HG03103 (cell line): ENCODE data around the gene NUCB2.
A peak's percentile ranks its signal among the peaks of the same experiment; 100 is the strongest.
"Not testable (repeated sequence)": the region's sequence is repeated elsewhere in the genome, so short reads cannot be mapped to it uniquely, and the experiment has no call there.

Source experiments
- ATAC-seq: cut with Tn5 transposase; IDR thresholded peaks from one replicate; pipeline ENCODE4 v1.9.1; 2021; ENCODE audit warnings: low read depth; ENCODE audit not compliant: unreplicated experiment

The NUCB2 gene

DNA sequence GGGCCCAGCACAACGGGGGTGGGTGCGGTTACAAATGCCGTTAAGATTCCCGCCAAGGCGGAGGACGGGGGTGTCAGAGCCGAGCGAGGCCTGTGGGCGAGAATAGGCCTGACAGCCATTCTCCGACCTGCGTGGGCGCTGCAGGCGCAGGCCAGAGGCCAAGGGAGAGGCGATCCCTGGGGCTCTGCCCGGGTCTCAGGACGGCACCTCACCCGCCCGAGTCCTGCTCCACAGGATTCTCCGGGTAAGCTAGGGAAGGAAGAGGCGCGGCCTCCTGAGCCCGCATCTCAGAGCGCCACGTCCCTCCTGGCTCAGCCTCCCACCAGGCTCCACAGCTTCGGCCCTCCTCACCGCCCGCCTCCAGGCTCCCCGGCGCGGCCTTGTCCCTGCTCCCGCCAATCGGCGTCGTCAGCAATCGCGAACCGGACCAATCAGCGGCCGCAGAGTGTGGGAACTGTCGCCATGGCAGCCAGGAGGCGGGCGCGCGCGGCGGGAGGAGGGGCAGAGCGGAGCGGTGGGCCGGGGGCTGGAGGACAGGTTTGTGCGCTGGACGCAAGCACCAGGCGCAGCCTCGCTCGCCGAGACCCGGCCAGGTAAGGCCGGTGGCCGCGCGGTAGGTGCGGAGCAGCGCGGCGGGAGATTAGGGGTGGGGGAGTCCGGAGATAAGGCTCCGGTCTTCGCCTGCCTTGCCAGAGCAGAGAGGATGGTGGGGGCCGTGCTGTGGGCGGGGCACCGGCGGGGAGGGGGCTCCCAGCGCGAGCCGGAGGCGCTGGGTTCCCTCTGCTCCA lies at the start of gene NUCB2:
Gene NUCB2, plus strand, starts transcription at position 504 of the 788 bp plus-strand sequence. CDS start 18,585 bp downstream, outside the sequence.
- peak; percentile 97 for ATAC-seq

DNA sequence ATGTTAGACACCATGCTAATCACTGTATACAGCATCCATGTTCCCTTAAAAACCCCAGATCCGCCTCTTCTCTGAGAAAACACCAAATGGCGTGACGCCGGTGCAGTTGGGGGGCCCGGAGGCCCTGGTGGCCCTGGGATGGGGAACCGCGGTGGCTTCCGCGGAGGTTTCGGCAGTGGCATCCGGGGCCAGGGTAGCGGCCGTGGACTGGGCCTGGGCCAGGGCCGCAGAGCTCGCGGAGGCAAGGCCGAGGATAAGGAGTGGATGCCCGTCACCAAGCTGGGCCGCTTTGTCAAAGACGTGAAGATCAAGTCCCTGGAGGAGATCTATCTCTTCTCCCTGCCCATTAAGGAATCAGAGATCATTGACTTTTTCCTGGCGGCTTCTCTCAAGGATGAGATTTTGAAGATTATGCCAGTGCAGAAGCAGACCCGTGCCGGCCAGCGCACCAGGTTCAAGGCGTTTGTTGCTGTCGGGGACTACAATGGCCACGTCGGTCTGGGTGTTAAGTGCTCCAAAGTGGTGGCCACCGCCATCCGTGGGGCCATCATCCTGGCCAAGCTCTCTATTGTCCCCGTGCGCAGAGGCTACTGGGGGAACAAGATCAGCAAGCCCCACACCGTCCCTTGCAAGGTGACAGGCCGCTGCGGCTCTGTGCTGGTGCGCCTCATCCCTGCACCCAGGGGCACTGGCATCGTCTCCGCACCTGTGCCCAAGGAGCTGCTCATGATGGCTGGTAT lies 48.2 kb upstream of the NUCB2 start:
- not testable (repeated sequence) for ATAC-seq

DNA sequence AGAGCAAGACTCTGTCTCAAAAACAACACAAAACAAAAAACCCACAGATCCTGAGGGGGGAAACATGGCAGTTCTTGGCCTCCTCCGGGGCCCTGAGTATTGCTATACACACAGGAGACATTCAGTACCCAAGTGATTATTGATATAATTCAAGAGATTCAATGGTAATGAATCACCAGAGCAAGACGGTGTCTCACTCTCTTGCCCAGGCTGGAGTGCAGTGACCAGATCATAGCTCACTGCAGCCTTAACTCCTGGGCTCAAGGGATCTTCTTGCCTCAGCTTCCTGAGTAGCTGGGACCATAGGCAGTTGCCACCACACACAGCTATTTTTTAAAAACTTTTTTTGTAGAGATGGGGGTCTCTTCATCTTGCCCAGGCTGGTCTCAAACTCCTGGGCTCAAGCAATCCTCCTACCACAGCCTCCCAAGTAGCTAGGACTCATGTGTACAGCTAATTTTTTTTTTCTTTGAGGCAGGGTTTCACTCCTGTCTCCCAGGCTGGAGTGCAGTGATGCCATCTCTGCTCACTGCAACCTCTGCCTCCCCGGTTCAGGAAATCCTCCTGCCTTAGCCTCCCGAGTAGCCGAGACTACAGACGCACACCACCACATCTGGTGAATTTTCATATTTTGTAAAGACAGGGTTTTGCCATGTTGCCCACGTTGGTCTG lies 46.9 kb upstream of the NUCB2 start:
- no peak for ATAC-seq

DNA sequence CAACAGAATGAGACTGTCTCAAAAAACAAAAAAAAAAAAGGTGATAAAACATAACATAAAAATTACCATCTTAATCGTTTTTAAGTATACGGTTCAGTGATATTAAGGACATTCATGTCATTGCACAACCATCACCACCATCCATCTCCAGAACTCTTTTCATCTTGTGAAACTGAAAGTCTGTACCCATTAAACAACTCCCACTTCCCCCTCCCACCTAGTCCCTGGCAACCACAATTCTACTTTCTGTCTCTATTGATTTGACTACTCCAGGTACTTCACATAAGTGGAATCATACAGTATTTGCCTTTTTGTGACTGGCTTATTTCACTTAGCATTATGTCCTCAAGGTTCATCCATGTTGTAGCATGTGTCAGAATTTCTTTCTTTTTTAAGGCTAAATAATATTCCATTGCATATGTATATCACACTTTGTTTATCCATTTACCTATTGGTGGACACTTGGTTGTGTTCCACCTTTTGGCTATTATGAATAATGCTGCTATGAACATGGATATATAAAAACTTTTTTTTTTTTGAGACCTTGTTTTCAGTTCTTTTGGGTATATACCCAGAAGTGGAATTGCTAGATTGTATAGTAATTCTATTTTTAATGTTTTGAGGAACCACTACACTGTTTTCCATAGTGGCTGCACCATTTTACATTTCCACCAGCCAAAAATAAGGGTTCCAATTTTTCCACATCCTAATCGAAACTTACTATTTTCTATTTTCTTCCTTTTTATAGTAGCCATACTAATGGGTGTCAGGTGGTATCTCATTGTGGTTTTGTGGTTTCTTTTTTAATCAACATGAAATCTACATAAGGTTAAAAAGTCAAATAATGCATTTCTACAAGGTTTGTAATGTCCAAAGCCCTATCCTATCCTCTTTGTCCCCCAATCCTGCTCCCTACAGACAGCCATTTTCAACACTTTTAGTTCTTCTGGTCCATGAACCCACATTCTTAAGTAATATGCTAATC lies 45.4 kb upstream of the NUCB2 start:
- peak; percentile 88 for ATAC-seq

DNA sequence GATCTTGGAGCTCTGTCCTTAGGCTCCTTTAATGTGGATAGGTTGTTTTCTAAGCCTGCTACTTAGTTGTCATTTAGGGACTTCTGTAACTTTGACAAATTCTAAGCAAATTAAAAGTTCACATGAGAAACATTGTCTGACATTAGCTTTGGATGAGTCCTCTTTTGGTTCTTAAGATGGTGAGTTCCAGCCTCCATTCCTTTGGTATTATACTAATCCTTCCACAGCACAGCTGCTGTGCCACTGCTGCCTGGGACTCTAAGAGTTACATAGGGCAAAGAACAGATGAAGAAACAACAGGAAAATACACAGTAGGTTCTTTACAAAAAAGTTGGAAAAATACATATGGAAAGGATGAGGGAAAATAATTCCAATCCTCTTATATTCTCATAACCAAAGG lies 43.4 kb upstream of the NUCB2 start:
- ATAC-seq: no peak

DNA sequence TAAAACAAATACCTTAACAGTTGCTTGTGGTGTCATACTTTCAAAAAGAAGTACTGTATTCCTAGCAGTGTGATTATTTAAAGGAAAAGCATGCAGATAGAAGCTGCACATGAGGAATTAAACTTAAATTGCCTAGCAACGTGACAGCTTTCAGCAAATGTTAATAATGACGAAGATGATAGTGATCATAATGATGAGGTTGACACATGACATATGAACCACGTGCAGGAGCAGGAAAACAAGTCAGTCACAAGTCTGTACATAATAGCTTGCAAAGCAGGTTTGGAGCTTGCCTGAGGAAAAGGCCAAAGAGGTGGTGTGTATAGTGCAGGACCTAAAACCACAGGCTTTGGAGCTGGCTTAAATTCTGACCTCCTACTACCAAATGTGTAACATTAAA lies 38.2 kb upstream of the NUCB2 start:
- no peak for ATAC-seq

DNA sequence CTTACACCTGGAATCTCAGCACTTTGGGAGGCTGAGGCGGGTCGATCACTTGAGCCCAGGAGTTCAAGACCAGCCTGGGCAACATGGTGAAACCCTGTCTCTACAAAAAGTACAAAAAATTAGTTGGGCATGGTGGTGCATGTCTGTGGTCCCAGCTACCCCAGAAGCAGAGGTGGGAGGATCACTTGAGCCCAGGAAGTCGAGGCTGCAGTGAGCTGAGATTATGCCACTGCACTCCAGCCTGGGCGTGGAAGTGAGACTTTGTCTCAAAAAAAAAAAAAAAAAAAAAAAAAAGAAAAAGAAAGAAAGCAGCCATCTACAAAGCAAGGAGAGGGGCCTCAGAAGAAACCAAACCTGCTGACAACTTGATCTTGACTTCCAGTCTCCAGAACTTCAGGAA lies 36.6 kb upstream of the NUCB2 start:
- not testable (repeated sequence) for ATAC-seq

DNA sequence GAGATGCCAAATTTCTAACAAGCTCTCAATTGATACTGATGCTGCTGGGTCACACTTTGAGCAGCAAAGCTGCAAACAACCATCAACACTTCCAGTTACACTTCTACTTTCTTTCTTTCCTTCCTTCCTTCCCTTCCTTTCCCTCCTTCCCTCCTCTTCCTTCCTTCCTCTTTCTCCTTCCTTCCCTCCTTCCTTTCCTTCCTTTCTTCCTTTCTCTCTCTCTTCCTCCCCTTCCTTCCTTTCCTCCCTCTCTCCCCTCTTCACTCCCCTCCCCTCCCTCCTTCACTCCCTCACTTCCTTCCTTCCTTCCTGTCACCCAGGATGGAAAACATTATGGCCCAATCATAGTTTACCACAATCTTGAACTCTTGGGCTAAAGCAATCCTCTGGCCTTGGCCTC lies 35.8 kb upstream of the NUCB2 start:
- no peak for ATAC-seq

DNA sequence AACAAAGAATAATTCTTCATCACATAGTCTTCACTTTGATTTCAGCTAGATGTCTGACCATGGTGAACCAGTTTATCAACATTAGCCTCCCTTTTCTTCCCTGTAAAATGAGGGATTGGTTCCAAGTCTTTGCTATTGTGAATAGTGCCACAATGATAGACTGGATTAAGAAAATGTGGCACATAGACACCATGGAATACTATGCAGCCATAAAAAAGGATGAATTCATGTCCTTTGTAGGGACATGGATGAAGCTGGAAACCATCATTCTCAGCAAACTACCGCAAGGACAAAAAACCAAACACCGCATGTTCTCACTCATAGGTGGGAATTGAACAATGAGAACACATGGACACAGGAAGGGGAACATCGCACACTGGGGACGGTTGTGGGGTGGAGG lies 33.6 kb upstream of the NUCB2 start:
- not testable (repeated sequence) for ATAC-seq

DNA sequence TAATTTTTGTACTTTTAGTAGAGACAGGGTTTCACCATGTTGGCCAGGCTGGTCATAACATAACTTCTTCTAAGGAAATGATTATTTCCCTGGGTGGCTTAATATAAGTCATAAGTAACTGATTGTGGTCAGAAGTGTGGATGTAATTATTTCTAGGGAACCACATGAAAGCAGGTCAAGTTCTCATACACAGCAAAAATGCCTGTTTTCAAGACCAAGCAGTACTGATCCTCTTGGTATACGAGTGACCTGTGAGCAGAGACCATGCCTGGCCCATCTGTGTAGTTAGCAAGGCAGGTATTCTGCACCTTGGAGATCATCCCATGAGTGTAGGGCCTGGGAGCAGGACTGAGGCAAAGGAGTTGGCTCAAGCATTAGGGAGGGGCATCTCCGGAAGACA lies 32.5 kb upstream of the NUCB2 start:
- peak; percentile 76 for ATAC-seq

DNA sequence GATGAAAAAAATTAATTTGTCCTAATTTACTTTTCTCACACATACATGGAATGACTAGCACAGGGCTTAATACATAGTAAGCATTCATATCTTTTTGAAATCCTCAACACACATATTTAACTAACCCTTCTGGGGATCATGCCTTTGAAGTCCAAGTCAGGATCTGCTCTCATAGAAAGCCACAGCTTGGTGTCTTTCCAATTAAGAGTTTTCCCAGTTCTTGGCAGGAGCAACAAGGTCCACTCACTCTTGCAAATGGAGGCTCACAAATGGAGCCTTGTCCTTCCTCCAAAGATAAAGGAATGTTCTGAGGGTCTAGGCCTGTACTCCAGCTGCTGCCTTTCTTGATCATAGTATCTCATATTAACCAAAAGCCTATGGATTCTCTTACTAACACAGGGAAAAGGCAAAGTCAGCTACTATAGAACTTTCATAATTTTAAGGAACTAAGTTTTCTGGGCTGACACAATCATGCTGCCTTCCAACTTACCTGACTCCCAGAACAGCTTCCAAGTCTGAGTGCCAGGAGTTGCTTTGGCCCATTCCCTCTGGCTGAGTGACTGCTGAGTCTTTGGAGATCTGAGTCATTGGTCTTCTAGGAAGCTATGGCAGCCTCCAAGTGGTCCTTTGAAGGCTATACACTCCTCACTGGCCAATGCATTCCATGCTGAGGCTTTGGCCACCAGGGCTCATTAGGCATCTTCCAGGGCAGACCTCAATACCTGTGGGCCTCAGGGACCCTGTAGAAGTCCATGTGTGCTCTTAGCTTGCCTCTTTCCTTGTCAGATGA lies 25.8 kb upstream of the NUCB2 start:
- no peak for ATAC-seq

DNA sequence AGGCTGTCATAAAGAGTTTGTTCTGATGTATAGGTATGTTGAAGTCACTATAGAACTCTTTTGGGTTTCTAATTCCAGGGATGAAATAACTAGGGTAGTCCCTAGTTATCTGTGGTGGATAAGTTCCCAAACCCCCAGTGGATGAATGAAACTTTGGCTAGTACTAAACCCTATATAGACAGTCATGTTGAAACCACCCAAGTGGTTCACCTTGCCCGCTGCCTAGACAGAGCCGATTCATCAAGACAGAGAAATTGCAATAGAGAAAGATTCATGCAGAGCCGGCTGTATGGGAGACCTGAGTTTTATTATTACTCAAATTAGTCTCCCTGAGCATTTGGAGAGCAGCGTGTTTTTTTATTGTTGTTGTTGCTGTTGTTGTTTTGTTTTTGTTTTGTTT lies 23.8 kb upstream of the NUCB2 start:
- ATAC-seq: no peak

DNA sequence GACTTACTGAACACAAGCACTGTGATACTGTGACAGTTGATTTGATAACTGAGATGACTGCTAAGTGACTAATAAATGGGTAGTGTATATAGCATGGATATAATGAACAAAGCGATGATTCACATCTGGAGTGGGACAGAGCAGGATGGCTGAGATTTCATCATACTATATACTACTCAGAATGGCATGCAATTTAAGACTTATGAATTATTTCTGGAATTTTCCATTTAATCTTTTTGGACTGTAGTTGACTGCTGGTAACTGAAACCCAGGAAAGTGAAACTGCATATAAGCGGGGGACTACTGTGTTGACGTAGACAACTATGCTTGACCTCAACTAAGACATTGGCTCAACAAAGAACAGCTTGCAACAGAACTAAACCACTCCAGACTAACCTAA lies 20.0 kb upstream of the NUCB2 start:
- ATAC-seq: no peak

DNA sequence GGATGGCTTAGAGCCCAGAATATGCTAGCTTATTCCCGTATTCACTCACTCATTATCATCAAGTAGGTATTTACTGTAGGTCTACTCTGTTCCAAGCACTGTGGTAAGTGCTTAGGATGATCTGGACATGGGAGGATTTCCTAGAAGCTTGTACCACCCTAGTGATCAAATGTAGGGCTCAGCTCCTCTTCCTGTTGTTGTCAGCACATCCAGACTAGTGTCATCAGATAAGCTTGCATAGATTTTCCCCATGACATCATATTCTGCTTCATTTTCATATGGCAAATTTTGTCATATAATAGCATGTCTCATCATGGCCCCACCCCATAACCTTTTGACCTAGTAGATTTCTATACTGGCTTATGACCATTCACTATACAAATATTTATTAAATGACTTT lies 19.3 kb upstream of the NUCB2 start:
- no peak for ATAC-seq

DNA sequence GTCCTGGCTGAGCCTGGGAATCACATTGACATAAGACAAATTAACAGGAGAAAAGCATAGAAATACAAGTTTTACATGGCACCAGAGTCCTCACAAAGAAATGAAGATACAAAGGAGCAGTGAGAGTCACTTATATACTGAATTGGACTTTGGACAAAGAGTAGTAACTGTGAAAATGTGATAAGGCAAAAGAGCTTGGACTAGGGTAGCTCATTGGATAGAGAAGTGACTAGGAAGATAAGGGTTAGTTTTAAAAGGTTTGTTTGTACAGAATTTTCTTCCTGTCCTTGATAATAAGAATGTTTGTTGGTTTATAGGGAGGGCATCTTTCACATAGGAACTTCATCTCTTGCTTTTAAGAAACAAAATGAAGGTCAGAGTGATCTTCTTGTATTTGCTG lies 17.9 kb upstream of the NUCB2 start:
- ATAC-seq: no peak

DNA sequence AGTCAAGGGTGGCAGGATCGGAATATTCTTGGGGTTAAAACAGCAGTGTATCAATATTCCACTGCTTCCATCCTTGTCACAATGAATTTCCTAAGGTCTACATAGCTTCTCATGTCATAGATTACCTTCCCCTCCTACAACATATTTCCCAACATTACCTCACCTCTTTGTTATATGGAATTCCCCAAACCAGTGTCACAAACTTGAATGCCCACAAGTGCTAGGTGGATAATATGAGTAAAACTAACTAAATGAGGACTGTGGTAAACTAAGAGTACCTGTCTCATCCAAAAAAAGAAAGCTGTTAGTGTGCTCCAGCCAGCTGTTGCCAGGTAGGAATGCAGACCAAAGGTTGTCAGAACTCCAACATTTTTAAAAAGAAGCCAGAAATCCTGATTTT lies 17.0 kb upstream of the NUCB2 start:
- ATAC-seq: no peak

DNA sequence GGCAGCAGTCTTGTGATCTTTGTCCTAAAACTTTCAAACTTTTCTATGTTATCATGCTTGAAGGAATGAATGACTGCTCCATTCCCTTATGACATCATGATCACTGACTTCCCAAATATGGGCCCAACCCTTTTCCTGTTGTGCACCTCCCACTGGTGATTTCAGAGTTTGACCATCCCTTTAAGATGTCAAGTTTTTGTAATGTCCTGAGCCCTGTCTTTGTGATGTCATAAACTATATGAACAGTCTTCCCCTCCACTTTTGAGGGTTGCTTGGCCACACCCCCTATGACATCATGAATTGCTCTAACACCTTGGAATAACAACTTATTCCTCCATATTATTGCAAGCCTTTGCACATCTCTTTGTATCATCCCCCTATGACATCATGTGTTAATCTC lies 16.5 kb upstream of the NUCB2 start:
- no peak for ATAC-seq

DNA sequence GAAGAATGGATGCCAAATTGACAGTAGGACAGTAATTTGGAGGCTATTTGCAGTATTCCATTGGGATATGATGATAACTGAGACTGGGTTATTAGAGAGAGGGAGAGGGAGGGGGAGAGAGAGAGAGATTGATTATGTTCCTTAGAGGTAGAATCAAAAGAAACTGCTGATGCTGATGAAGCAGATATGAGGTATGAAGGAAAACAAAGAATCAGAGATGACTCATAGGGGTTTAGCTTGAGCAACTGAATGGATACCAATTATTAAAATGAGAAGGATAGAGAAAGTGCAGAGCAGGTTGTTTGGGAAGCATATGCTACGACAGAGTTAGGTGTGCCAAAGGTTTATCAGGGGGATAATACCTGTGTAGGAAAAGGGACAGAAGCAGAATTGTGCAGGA lies 12.8 kb upstream of the NUCB2 start:
- ATAC-seq: no peak

DNA sequence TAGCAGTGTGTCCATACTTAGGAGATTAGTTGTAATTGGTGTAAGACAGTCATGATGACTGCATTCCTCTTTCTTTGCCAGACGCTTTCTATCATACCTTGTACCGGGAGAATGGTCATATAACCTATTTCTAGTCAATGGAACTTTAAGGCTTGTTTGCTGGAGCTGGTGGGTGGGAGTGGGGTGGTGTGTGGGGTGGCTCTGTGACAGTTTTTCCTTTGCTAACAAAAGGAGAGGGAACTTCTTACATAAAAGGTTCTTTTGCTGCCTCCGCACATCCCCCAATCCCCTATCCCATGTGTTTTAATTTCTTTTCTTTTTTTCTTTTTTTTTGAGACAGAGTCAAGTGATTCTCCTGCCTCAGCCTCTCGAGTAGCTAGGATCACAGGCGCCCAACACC lies 9.8 kb upstream of the NUCB2 start:
- no peak for ATAC-seq

DNA sequence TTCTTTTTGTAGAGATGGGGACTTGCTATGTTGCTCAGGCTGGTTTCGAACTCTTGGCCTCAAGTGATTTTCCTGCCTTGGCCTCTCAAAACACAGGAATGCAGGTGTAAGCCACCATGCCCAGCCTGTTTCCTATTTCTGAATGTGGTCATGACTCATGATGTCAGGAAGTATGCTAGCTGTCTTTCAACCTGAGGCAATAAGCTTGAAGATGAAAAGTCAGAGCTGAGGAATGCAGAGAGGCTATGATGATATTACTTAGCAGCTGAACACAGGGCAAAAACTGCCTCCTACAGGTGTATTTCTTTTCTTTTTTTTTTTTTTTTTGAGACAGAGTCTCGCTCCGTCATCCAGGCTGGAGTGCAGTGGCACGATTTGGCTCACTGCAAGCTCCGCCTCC lies 9.0 kb upstream of the NUCB2 start:
- ATAC-seq: no peak
